Stomach (tissue), 9 donors: Measurements from ENCODE around the gene FLT1. TPM values are rescaled to one million over a fixed set of nuclear protein-coding genes. Genes with fewer than 3 reads are reported as not detected.

Source experiments
- DNase-seq, 2 donors: peaks; one replicate each; pipeline versions ENCODE4 v3.0.0 to v3.0.0-alpha.2; 2013 to 2019
- H3K27ac ChIP-seq, 5 donors: fragments of 200-600 bp in 4 of 5; sonication (generic) in 4 of 5; one replicate each; pipeline ENCODE4 v1.5.1; 2013 to 2019; ENCODE audit warnings: mild to moderate bottlenecking in 1 of 5, moderate library complexity in 1 of 5
- H3K27me3 ChIP-seq, 3 donors: fragments of 200-600 bp; sonication (generic); one replicate each; pipeline ENCODE4 v1.5.1; 2017 to 2019; ENCODE audit warnings: mixed run types in 1 of 3
- H3K36me3 ChIP-seq, 4 donors: fragments of 200-600 bp; sonication (generic); 1 replicate in 3 of 4; 2 replicates in 1 of 4; pipeline ENCODE4 v1.5.1; 2016 to 2019
- H3K4me1 ChIP-seq, 4 donors: fragments of 200-600 bp; sonication (generic); one replicate each; pipeline ENCODE4 v1.5.1; 2016 to 2019
- H3K4me3 ChIP-seq, 4 donors: fragments of 200-600 bp; sonication (generic) in 3 of 4; one replicate each; pipeline ENCODE4 v1.5.1; 2016 to 2019; ENCODE audit warnings: mild to moderate bottlenecking in 1 of 4
- H3K9me3 ChIP-seq, 4 donors: fragments of 200-600 bp; sonication (generic); one replicate each; pipeline ENCODE4 v1.5.1; 2016 to 2019
- CTCF ChIP-seq, 7 experiments: fragments of 450-650 bp in 4 of 7; fragments of 200-600 bp in 3 of 7; sonication (generic) in 3 of 7; IDR thresholded peaks; one replicate each; pipeline ENCODE4 v1.5.1; 2016 to 2019; ENCODE audit warnings: antibody characterized with exemption in 7 of 7, control low read depth in 2 of 7, mild to moderate bottlenecking in 1 of 7
- EP300 ChIP-seq: sonication (generic); formaldehyde crosslinking; IDR thresholded peaks from one replicate; pipeline ENCODE4 v1.6.1; 2017; ENCODE audit warnings: antibody characterized with exemption
- POLR2A ChIP-seq, 4 donors: fragments of 450-650 bp; IDR thresholded peaks; one replicate each; pipeline ENCODE4 v1.6.1; 2016; ENCODE audit warnings: antibody characterized with exemption in 4 of 4, control low read depth in 2 of 4, mild to moderate bottlenecking in 1 of 4, moderate library complexity in 1 of 4
- POLR2AphosphoS5 ChIP-seq, 3 donors: sonication (generic); formaldehyde crosslinking; IDR thresholded peaks; one replicate each; pipeline ENCODE4 v1.6.1; 2016; ENCODE audit warnings: antibody characterized with exemption in 3 of 3
- WGBS, 5 donors: extraction: QIAGEN DNeasy Blood & Tissue Kit in 3 of 5; methylation state at CpG; one replicate each; pipeline versions ENCODE4 v1.1.5 to v1.1.7; 2013 to 2018; 5-methylcytosine and 5-hydroxymethylcytosine counted together
- intact Hi-C: fragments of 100-400 bp; cut with DNase I; formaldehyde crosslinking; loops from one replicate; pipeline ENCODE4 v1.15.1; 2023; ENCODE audit warnings: low total_unique reads
- polyA plus RNA-seq, 3 donors: library from polyadenylated mRNA; stranded (reverse); fragments of 200-250 nt; gene quantifications; one replicate each; pipeline ENCODE4 v1.2.3, GENCODE V29; 2013
- total RNA-seq, 5 donors: library from RNA; depleted of rRNA; stranded (reverse); fragments of >200 nt; gene quantifications; one replicate each; pipeline versions ENCODE4 v1.1.0 to v1.2.3, GENCODE V29; 2014 to 2016
- donor health status: healthy with polysubstance abuse.
- donor health status: Bipolar disorder and iron deficiency.
- donor health status: healthy.

FLT1 gene
- total and polyA plus RNA-seq, 8 donors, result 1.00 to 41.9 (median 3.6) TPM; not detected in 1

- intact Hi-C loops, result no loop called here
- Histone ChIP-seq H3K4me1 (no peaks in the 10 kb centered on the region), H3K9me3 (no peaks in the 10 kb centered on the region), H3K27ac (no peak overlapping the region), H3K27me3 (no peaks in the 10 kb centered on the region), H3K4me3 (no peak overlapping the region), H3K36me3 (peaks cover 5 to 19% (median 13%) of the 10 kb centered on the region in 4 donors)
- DNase-seq, result no peak
- WGBS, 5 donors, result 88 to 92% (median 88%) methylated on average over 6 of the region's 6 CpGs
- no peak for TF ChIP-seq POLR2AphosphoS5 (IDR thresholded peaks at IDR 0.05)
- TF ChIP-seq EP300, result no peak
- TF ChIP-seq CTCF (IDR thresholded peaks at IDR 0.05), result no peak
- no peak for TF ChIP-seq POLR2A (IDR thresholded peaks at IDR 0.05)
These were observed 243.5 kb downstream of the FLT1 start for GRCh38 chr13:28251466-28251865.

GRCh38 chr13:28250542-28250941 lies 244.4 kb downstream of the FLT1 start:
- no peak overlapping the region for H3K4me3 ChIP-seq
- intact Hi-C loops, result no loop called here
- no peak for DNase-seq
- 86 to 93% (median 88%) methylated on average over 10 of the region's 10 CpGs for WGBS, 5 donors
- no peaks in the 10 kb centered on the region for H3K27me3 ChIP-seq
- no peaks in the 10 kb centered on the region for H3K4me1 ChIP-seq
- H3K36me3 ChIP-seq, result peaks cover 0 to 15% (median 9%) of the 10 kb centered on the region in 4 donors
- TF ChIP-seq CTCF (IDR thresholded peaks at IDR 0.05) (no peak), POLR2AphosphoS5 (IDR thresholded peaks at IDR 0.05) (no peak), POLR2A (IDR thresholded peaks at IDR 0.05) (no peak), EP300 (no peak)
- H3K27ac ChIP-seq, result no peak overlapping the region
- H3K9me3 ChIP-seq, result no peaks in the 10 kb centered on the region

Other genes starting within 250 kb of the FLT1 start
- gene POMP, start 164.0 kb upstream of the FLT1 start, total RNA-seq, result 10 to 100 TPM; 17.7 to 61.1 (median 25.0) TPM
- 100 to 1,000 TPM in 1 of 3 donors, 10 to 100 TPM in 2; 70.6 to 102 (median 77.6) TPM for gene POMP, start 164.0 kb upstream of the FLT1 start, polyA plus RNA-seq
- 10 to 100 TPM in 3 of 5 donors, 1 to 10 TPM in 2; 5.3 to 44.3 (median 14.2) TPM for gene SLC46A3, start 223.8 kb upstream of the FLT1 start, total RNA-seq
- gene SLC46A3, start 223.8 kb upstream of the FLT1 start, polyA plus RNA-seq, result 1 to 10 TPM; 2.3 to 4.8 (median 3.4) TPM